DND-41 (cell line): ENCODE measurements around the gene FOXD2.

Experiments
- EZH2 ChIP-seq: IDR thresholded peaks from 3 replicates; pipeline ENCODE4 v1.6.1; 2012; ENCODE audit warnings: borderline replicate concordance, low read depth, mild to moderate bottlenecking, moderate library complexity, low read length, inconsistent platforms; ENCODE audit not compliant: severe bottlenecking
- TF ChIP-seq, protein P1 (sequence below): IDR thresholded peaks from 2 replicates; pipeline ENCODE4 v1.5.1; 2012; ENCODE audit warnings: borderline replicate concordance, low read length, moderate library complexity, mild to moderate bottlenecking; ENCODE audit not compliant: poor library complexity, severe bottlenecking; ENCODE audit errors: extremely low read depth

GRCh38 chr1:47452426-47452825, 14.6 kb downstream of the FOXD2 start:
- TF ChIP-seq, protein P1, sequence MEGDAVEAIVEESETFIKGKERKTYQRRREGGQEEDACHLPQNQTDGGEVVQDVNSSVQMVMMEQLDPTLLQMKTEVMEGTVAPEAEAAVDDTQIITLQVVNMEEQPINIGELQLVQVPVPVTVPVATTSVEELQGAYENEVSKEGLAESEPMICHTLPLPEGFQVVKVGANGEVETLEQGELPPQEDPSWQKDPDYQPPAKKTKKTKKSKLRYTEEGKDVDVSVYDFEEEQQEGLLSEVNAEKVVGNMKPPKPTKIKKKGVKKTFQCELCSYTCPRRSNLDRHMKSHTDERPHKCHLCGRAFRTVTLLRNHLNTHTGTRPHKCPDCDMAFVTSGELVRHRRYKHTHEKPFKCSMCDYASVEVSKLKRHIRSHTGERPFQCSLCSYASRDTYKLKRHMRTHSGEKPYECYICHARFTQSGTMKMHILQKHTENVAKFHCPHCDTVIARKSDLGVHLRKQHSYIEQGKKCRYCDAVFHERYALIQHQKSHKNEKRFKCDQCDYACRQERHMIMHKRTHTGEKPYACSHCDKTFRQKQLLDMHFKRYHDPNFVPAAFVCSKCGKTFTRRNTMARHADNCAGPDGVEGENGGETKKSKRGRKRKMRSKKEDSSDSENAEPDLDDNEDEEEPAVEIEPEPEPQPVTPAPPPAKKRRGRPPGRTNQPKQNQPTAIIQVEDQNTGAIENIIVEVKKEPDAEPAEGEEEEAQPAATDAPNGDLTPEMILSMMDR = no peak
- no peak for TF ChIP-seq EZH2
